Thyroid gland (tissue), 4 donors: Measurements from ENCODE around the gene SLC13A4.

Source experiments
- CTCF ChIP-seq, 6 experiments: fragments of 200-600 bp in 3 of 6; fragments of 450-650 bp in 3 of 6; sonication (generic) in 3 of 6; IDR thresholded peaks; one replicate each; pipeline ENCODE4 v1.5.1; 2016 to 2019; ENCODE audit warnings: antibody characterized with exemption in 6 of 6, mild to moderate bottlenecking in 2 of 6, inconsistent platforms in 1 of 6, moderate library complexity in 1 of 6
- POLR2A ChIP-seq, 2 donors: fragments of 450-650 bp; IDR thresholded peaks; one replicate each; pipeline ENCODE4 v1.6.1; 2017; ENCODE audit warnings: antibody characterized with exemption in 2 of 2, mild to moderate bottlenecking in 2 of 2, moderate library complexity in 1 of 2

GRCh38 chr7:135712796-135713195 is 15.2 kb downstream of the SLC13A4 start:
- no peak for TF ChIP-seq POLR2A (IDR thresholded peaks at IDR 0.05)
- TF ChIP-seq CTCF (IDR thresholded peaks at IDR 0.05) = no peak
